K562 (cell line): ENCODE results near the gene GDF9. TPM values are rescaled to one million over a fixed set of nuclear protein-coding genes. Genes with fewer than 3 reads are reported as not detected.

ENCODE experiments used
- ATF2 ChIP-seq: sonication (generic); formaldehyde crosslinking; IDR thresholded peaks from 2 replicates; pipeline ENCODE4 v1.8.1; 2022; ENCODE audit warnings: missing genetic modification reagents
- CEBPB ChIP-seq: fragments of 450-650 bp; IDR thresholded peaks from 2 replicates; pipeline ENCODE4 v1.6.1; 2016; ENCODE audit warnings: missing genetic modification characterization, missing compliant biosample characterization
- CHD2 ChIP-seq: IDR thresholded peaks from 2 replicates; pipeline ENCODE4 v1.6.1; 2011; ENCODE audit warnings: low read depth, low read length
- CREB1 ChIP-seq, 2 experiments: sonication (generic) in 1 of 2; formaldehyde crosslinking in 1 of 2; IDR thresholded peaks; 2 replicates each; pipeline versions ENCODE4 v1.6.1 to v1.8.0; 2012 to 2022; ENCODE audit warnings: inconsistent platforms in 1 of 2, mild to moderate bottlenecking in 1 of 2, missing genetic modification reagents in 1 of 2, moderate library complexity in 1 of 2
- ESRRB ChIP-seq: fragments of 250-450 bp; sonication (Bioruptor Pico); IDR thresholded peaks from 2 replicates; pipeline ENCODE4 v1.5.0; 2020; ENCODE audit warnings: mild to moderate bottlenecking, moderate library complexity, borderline replicate concordance
- GATAD2A ChIP-seq: fragments of 450-650 bp; IDR thresholded peaks from 2 replicates; pipeline ENCODE4 v1.6.1; 2017
- HDAC6 ChIP-seq: IDR thresholded peaks from 2 replicates; pipeline ENCODE4 v1.6.1; 2012; ENCODE audit warnings: low read depth, mild to moderate bottlenecking, control low read depth, inconsistent platforms, low read length, moderate library complexity
- KDM1A ChIP-seq, 2 experiments: fragments of 450-650 bp; IDR thresholded peaks; 2 replicates each; pipeline ENCODE4 v1.6.1; 2016; ENCODE audit warnings: mild to moderate bottlenecking in 2 of 2
- MITF ChIP-seq: IDR thresholded peaks from 2 replicates; pipeline ENCODE4 v1.6.1; 2014; ENCODE audit warnings: antibody characterized with exemption
- MXD1 ChIP-seq: fragments of 250-450 bp; sonication (Bioruptor Pico); IDR thresholded peaks from 2 replicates; pipeline ENCODE4 v1.8.0; 2021; ENCODE audit warnings: borderline replicate concordance, mild to moderate bottlenecking, moderate library complexity; ENCODE audit not compliant: poor library complexity, severe bottlenecking
- NONO ChIP-seq, 2 experiments: fragments of 200-400 bp in 1 of 2; fragments of 450-650 bp in 1 of 2; formaldehyde crosslinking in 1 of 2; IDR thresholded peaks; 2 replicates each; pipeline ENCODE4 v1.6.1; 2017; ENCODE audit warnings: low read depth in 2 of 2, mild to moderate bottlenecking in 2 of 2, moderate library complexity in 2 of 2, low read length in 1 of 2
- PBX2 ChIP-seq, 2 experiments: IDR thresholded peaks in 1 of 2; conservative IDR thresholded peaks in 1 of 2; 2 replicates each; pipeline ENCODE4 v1.6.1; 2016; ENCODE audit warnings: low read depth in 2 of 2, mild to moderate bottlenecking in 1 of 2, missing compliant biosample characterization in 1 of 2, missing genetic modification characterization in 1 of 2, moderate library complexity in 1 of 2
- PML ChIP-seq: IDR thresholded peaks from 2 replicates; pipeline ENCODE4 v1.6.1; 2012; ENCODE audit warnings: low read length, inconsistent platforms
- POLR2B ChIP-seq: fragments of 450-650 bp; IDR thresholded peaks from 2 replicates; pipeline ENCODE4 v1.6.1; 2018; ENCODE audit warnings: low read depth; ENCODE audit not compliant: partially characterized antibody
- POLR2H ChIP-seq: IDR thresholded peaks from 2 replicates; pipeline ENCODE4 v1.6.1; 2016; ENCODE audit warnings: missing genetic modification characterization, low read depth, mild to moderate bottlenecking, control low read depth, missing compliant biosample characterization, moderate library complexity
- SNRNP70 ChIP-seq: fragments of 200-400 bp; formaldehyde crosslinking; optimal IDR thresholded peaks from 2 replicates; pipeline ENCODE3; 2017; ENCODE audit warnings: low read depth, low read length
- ZNF23 ChIP-seq: fragments of 250-450 bp; sonication (Bioruptor Pico); IDR thresholded peaks from 2 replicates; pipeline ENCODE4 v1.4.0; 2020; ENCODE audit warnings: mild to moderate bottlenecking
- ZNF431 ChIP-seq: sonication (generic); formaldehyde crosslinking; IDR thresholded peaks from 2 replicates; pipeline ENCODE4 v1.8.0; 2022; ENCODE audit warnings: mild to moderate bottlenecking, missing genetic modification reagents
- polyA plus RNA-seq, 8 experiments: library from polyadenylated mRNA; depleted of rRNA in 4 of 8; stranded (reverse) in 5 of 8; unstranded in 3 of 8; fragments of >200 nt; fragmentation: Nextera tagmentation in 2 of 8; fragmentation: Illumina TruSeq in 1 of 8; extraction: Ambion mirVana in 2 of 8; extraction: Trizol in 1 of 8; gene quantifications; 2 replicates each; pipeline versions ENCODE4 v1.2.1 to v1.2.3, GENCODE V29; 2011 to 2014; ENCODE audit warnings: inconsistent platforms in 1 of 8, missing spikeins in 1 of 8
- total RNA-seq, 7 experiments: library from RNA; depleted of rRNA in 6 of 7; stranded (reverse); fragments of >200 nt in 6 of 7; fragmentation: Illumina TruSeq in 2 of 7; extraction: Trizol in 2 of 7; gene quantifications; 2 replicates each; pipeline versions ENCODE4 v1.2.1 to v1.2.3, GENCODE V29; 2011 to 2021; ENCODE audit warnings: low replicate concordance in 1 of 7
- TF ChIP-seq, protein P1 (sequence below), 2 experiments: IDR thresholded peaks; 2 replicates each; pipeline ENCODE4 v1.6.1; 2011; ENCODE audit warnings: borderline replicate concordance in 1 of 2, control low read depth in 1 of 2, low read depth in 1 of 2, low read length in 1 of 2, mild to moderate bottlenecking in 1 of 2, mixed read lengths in 1 of 2, moderate library complexity in 1 of 2; ENCODE audit not compliant: insufficient read depth in 1 of 2, insufficient read length in 1 of 2, poor library complexity in 1 of 2, severe bottlenecking in 1 of 2; ENCODE audit errors: extremely low read depth in 1 of 2

Gene GDF9
- total and polyA plus RNA-seq, 9 of the 15 experiments (the other 6 are each of a cell fraction or from before 2014, with no cell fraction given): 0.10 to 0.70 (median 0.20) TPM; not detected in 1

- TF ChIP-seq ZNF23 (CRISPR knock-in tag): no peak
- TF ChIP-seq MXD1: no peak
- TF ChIP-seq MITF: no peak
- TF ChIP-seq ESRRB (CRISPR knock-in tag): no peak
- 0 out of 2 replicates have a peak, but pooled peaks have one; percentile 32 for TF ChIP-seq ATF2 (CRISPR knock-in tag)
- no peak for TF ChIP-seq KDM1A (IDR thresholded peaks at IDR 0.05)
- peak; percentile 82 for TF ChIP-seq POLR2H (tag)
- TF ChIP-seq PBX2 (CRISPR knock-in tag; IDR thresholded peaks at IDR 0.05; ENCODE audit: low read depth): no peak
- TF ChIP-seq PBX2 (tag; conservative IDR thresholded peaks at IDR 0.05; ENCODE audit: low read depth): no peak
- no peak for TF ChIP-seq CEBPB (tag)
- peak; percentile 81 for TF ChIP-seq PML
- TF ChIP-seq CHD2: no peak
- no peak for TF ChIP-seq GATAD2A
- TF ChIP-seq POLR2B: peak; percentile 82
- no peak for TF ChIP-seq HDAC6
- TF ChIP-seq CREB1 (IDR thresholded peaks at IDR 0.05): peak; percentile 60; the same call in 1 of the 2 replicates
- peak; percentile 73 for TF ChIP-seq CREB1 (CRISPR knock-in tag; IDR thresholded peaks at IDR 0.05)
- TF ChIP-seq, protein P1, sequence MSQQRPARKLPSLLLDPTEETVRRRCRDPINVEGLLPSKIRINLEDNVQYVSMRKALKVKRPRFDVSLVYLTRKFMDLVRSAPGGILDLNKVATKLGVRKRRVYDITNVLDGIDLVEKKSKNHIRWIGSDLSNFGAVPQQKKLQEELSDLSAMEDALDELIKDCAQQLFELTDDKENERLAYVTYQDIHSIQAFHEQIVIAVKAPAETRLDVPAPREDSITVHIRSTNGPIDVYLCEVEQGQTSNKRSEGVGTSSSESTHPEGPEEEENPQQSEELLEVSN (IDR thresholded peaks at IDR 0.05; ENCODE audit: borderline replicate concordance in 1 of 2, extremely low read depth in 1 of 2, insufficient read depth in 1 of 2, insufficient read length in 1 of 2, low read depth in 1 of 2, low read length in 1 of 2, poor library complexity in 1 of 2, severe bottlenecking in 1 of 2): peak; percentile 72 to 89
- no peak for TF ChIP-seq ZNF431 (CRISPR knock-in tag)
- TF ChIP-seq SNRNP70: no peak
- peak; percentile 19 to 80 for TF ChIP-seq NONO (IDR thresholded peaks at IDR 0.05; ENCODE audit: low read depth in 2 of 2, low read length in 1 of 2)
Measured at GRCh38 chr5:132830436-132831094, 35.7 kb downstream of the GDF9 start, which contains the start of gene SHROOM1 (continued).
